Caco-2 (cell line): ENCODE measurements around the gene CRYBG3. TPM values are rescaled to one million over a fixed set of nuclear protein-coding genes. Genes with fewer than 3 reads are reported as not detected.
"Not testable (repeated sequence)": the region's sequence is repeated elsewhere in the genome, so short reads cannot be mapped to it uniquely, and the experiment has no call there.

Experiments used
- BruUV-seq: library from RNA; stranded (reverse); fragments of 400-500 nt; replicated peaks from 2 replicates; lab custom pipeline; 2021; lab: Mats Ljungman, UMichigan
- CTCF ChIA-PET: fragments of 300-600 bp; sonication (Branson Sonifier 250); formaldehyde crosslinking; loops from one replicate; lab custom pipeline; 2022; ENCODE audit warnings: antibody characterized with exemption; lab: Charles Lee
- POLR2A ChIA-PET: fragments of 300-600 bp; sonication (Branson Sonifier 250); formaldehyde crosslinking; loops from one replicate; lab custom pipeline; 2022; ENCODE audit warnings: antibody characterized with exemption; lab: Charles Lee
- DNase-seq, 2 experiments: peaks; one replicate each; pipeline versions ENCODE4 v3.0.0 to v3.0.0-alpha.2; 2020 to 2022
- H3K27me3 ChIP-seq: replicated peaks from 2 replicates; pipeline ENCODE4 v1.6.0; 2011; ENCODE audit warnings: low read length; ENCODE audit not compliant: control insufficient read depth, insufficient read depth
- H3K36me3 ChIP-seq: 2 replicates; pipeline ENCODE4 v1.5.1; 2011; ENCODE audit warnings: low read length; ENCODE audit not compliant: control insufficient read depth, insufficient read depth
- H3K4me1 ChIP-seq: fragments of 250-450 bp; sonication (Bioruptor Pico); 2 replicates; pipeline ENCODE4 v1.5.1; 2020; ENCODE audit warnings: mild to moderate bottlenecking
- H3K4me3 ChIP-seq: 2 replicates; pipeline ENCODE4 v1.5.1; 2011; ENCODE audit warnings: low read depth, mild to moderate bottlenecking, control low read depth, low read length
- H3K9me3 ChIP-seq: fragments of 250-450 bp; sonication (Bioruptor Pico); 2 replicates; pipeline ENCODE4 v1.5.1; 2020; ENCODE audit warnings: mild to moderate bottlenecking, moderate library complexity
- H3K27ac Mint-ChIP-seq: one replicate; pipeline ENCODE4 v1.8.0; 2022; ENCODE audit warnings: mixed read lengths; ENCODE audit not compliant: unreplicated experiment
- H3K27me3 Mint-ChIP-seq: one replicate; pipeline ENCODE4 v1.8.0; 2022; ENCODE audit warnings: mixed read lengths; ENCODE audit not compliant: insufficient read depth, unreplicated experiment
- H3K36me3 Mint-ChIP-seq: one replicate; pipeline ENCODE4 v1.8.0; 2022; ENCODE audit warnings: mild to moderate bottlenecking, mixed read lengths; ENCODE audit not compliant: insufficient read depth, unreplicated experiment
- H3K4me1 Mint-ChIP-seq: one replicate; pipeline ENCODE4 v1.8.0; 2022; ENCODE audit warnings: low read depth, mixed read lengths; ENCODE audit not compliant: unreplicated experiment
- H3K4me3 Mint-ChIP-seq: one replicate; pipeline ENCODE4 v1.8.0; 2022; ENCODE audit warnings: mild to moderate bottlenecking, moderate library complexity, mixed read lengths; ENCODE audit not compliant: unreplicated experiment
- H3K9me3 Mint-ChIP-seq: one replicate; pipeline ENCODE4 v1.8.0; 2022; ENCODE audit warnings: mixed read lengths; ENCODE audit not compliant: unreplicated experiment
- CTCF ChIP-seq, 2 experiments: fragments of 200-600 bp in 1 of 2; IDR thresholded peaks; 1 replicate in 1 of 2; 2 replicates in 1 of 2; pipeline versions ENCODE4 v1.5.1 to v1.8.0; 2011 to 2022; ENCODE audit warnings: antibody characterized with exemption in 1 of 2, control low read depth in 1 of 2, inconsistent platforms in 1 of 2, low read depth in 1 of 2, low read length in 1 of 2, mild to moderate bottlenecking in 1 of 2, moderate library complexity in 1 of 2; ENCODE audit not compliant: insufficient read depth in 1 of 2, severe bottlenecking in 1 of 2, unreplicated experiment in 1 of 2
- intact Hi-C: fragments of 100-400 bp; cut with micrococcal nuclease; formaldehyde crosslinking; loops from one replicate; pipeline ENCODE4 v1.10.0; 2022; ENCODE audit not compliant: unreplicated experiment
- total RNA-seq: library from RNA; stranded (reverse); gene quantifications from 2 replicates; pipeline ENCODE4 v1.2.3, GENCODE V29; 2022

Gene CRYBG3
- total RNA-seq, 1 experiment from 2014 or later: 1.3 TPM

DNA sequence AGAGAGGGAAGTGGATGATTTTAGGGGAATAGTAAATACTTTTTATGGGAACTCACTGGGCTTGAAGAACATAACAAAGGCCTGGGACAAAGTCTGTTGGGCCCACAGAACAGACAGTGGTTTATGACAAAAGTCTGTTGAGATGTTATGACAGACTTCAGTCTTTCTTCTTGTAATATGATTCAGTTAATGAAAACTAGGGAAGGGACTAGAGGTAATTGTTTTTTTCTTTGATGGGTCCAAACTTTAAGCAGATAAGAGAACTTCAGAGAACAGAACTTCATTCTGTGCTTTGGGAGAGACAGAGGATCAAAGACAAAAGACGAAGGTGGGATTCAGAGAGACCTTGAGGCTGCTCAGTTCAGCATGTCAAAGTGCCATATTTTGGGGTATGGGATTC, 9.3 kb downstream of the CRYBG3 start:
- DNase-seq: no peak
- Histone ChIP-seq H3K9me3 (no peaks in the 10 kb centered on the region), H3K27me3 (no peaks in the 10 kb centered on the region), H3K4me1 (no peaks in the 10 kb centered on the region), H3K4me3 (no peak overlapping the region), H3K36me3 (no peaks in the 10 kb centered on the region)
- H3K4me3 Mint-ChIP-seq: no peak overlapping the region
- TF ChIP-seq CTCF (IDR thresholded peaks at IDR 0.05; ENCODE audit: insufficient read depth in 1 of 2, low read depth in 1 of 2, low read length in 1 of 2, severe bottlenecking in 1 of 2, unreplicated experiment in 1 of 2): no peak
- ChIA-PET CTCF (interaction anchor here (0.6 kb wide), 1 partner anchor 354 kb away, joined by 3 read pairs; no protein-coding TSS in a partner anchor), POLR2A (no interaction called here)
- no peaks in the 10 kb centered on the region for H3K4me1 Mint-ChIP-seq
- H3K9me3 Mint-ChIP-seq: no peaks in the 10 kb centered on the region
- intact Hi-C loops: no loop called here
- no TSS peak for BruUV-seq
- no peaks in the 10 kb centered on the region for H3K36me3 Mint-ChIP-seq
- no peaks in the 10 kb centered on the region for H3K27me3 Mint-ChIP-seq
- no peak overlapping the region for H3K27ac Mint-ChIP-seq

GRCh38 chr3:97833184-97833583, 11.4 kb downstream of the CRYBG3 start:
- H3K27me3 Mint-ChIP-seq, H3K27ac Mint-ChIP-seq, H3K4me3 Mint-ChIP-seq, H3K36me3 ChIP-seq, CTCF ChIA-PET, BruUV-seq, H3K9me3 Mint-ChIP-seq, H3K4me3 ChIP-seq, DNase-seq, H3K36me3 Mint-ChIP-seq, H3K4me1 Mint-ChIP-seq, H3K9me3 ChIP-seq, POLR2A ChIA-PET, H3K27me3 ChIP-seq, H3K4me1 ChIP-seq, intact Hi-C loops: not testable (repeated sequence)

DNA sequence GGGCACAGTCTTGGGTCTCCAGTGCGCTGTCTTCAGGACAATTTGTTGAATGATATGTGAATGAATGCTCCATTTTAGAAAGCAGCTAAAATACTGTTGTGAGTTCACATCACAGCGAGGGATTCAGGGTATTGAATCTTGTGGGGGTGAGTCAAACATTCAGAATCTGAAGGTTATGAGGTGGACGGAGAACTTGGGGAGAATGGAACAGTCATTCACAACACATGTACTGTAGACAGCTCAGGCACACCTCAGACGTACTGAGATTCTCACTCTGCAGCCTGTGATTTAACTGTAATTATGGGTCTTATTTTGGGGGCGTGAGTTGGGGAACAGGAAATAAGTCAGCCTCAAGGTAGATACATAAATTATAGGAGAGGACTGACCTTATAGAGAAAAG, 13.9 kb downstream of the CRYBG3 start:
- no TSS peak for BruUV-seq
- no peak for TF ChIP-seq CTCF (IDR thresholded peaks at IDR 0.05; ENCODE audit: insufficient read depth in 1 of 2, low read depth in 1 of 2, low read length in 1 of 2, severe bottlenecking in 1 of 2, unreplicated experiment in 1 of 2)
- no peaks in the 10 kb centered on the region for H3K9me3 Mint-ChIP-seq
- CTCF ChIA-PET: no interaction called here
- H3K4me3 ChIP-seq: no peak overlapping the region
- intact Hi-C loops: no loop called here
- H3K9me3 ChIP-seq: no peaks in the 10 kb centered on the region
- no peaks in the 10 kb centered on the region for H3K4me1 ChIP-seq
- POLR2A ChIA-PET: no interaction called here
- H3K27me3 ChIP-seq: no peaks in the 10 kb centered on the region
- peaks cover 3% of the 10 kb centered on the region for H3K27me3 Mint-ChIP-seq
- no peaks in the 10 kb centered on the region for H3K4me1 Mint-ChIP-seq
- no peaks in the 10 kb centered on the region for H3K36me3 Mint-ChIP-seq
- no peak overlapping the region for H3K4me3 Mint-ChIP-seq
- no peak overlapping the region for H3K27ac Mint-ChIP-seq
- H3K36me3 ChIP-seq: no peaks in the 10 kb centered on the region
- DNase-seq: no peak

DNA sequence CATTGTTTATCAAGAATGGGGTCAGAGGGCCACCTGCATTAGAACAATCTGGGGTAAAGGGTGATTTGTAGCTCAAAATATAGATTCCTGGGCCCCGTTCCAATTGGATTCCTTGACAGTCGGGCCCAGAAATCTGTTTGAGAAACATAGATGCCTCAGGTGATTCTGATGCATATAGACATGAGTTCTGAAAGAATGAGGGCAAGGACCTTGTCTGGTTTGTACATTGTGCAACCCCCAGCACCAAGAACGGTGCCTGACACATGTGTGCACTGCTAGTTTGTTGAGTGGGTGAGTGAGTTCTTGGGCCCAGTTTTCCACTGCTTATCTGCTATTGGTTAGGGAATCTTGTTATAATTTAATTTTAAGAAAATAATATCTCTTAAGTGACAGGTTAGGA, 16.6 kb downstream of the CRYBG3 start:
- no peak for TF ChIP-seq CTCF (IDR thresholded peaks at IDR 0.05; ENCODE audit: insufficient read depth in 1 of 2, low read depth in 1 of 2, low read length in 1 of 2, severe bottlenecking in 1 of 2, unreplicated experiment in 1 of 2)
- DNase-seq: no peak
- H3K27ac Mint-ChIP-seq: no peak overlapping the region
- no peaks in the 10 kb centered on the region for H3K9me3 ChIP-seq
- no TSS peak for BruUV-seq
- H3K36me3 Mint-ChIP-seq: no peaks in the 10 kb centered on the region
- ChIA-PET POLR2A (no interaction called here), CTCF (no interaction called here)
- H3K27me3 ChIP-seq: no peaks in the 10 kb centered on the region
- no peaks in the 10 kb centered on the region for H3K36me3 ChIP-seq
- peaks cover 3% of the 10 kb centered on the region for H3K27me3 Mint-ChIP-seq
- no peak overlapping the region for H3K4me3 Mint-ChIP-seq
- intact Hi-C loops: no loop called here
- no peak overlapping the region for H3K4me3 ChIP-seq
- H3K9me3 Mint-ChIP-seq: no peaks in the 10 kb centered on the region
- no peaks in the 10 kb centered on the region for H3K4me1 Mint-ChIP-seq
- H3K4me1 ChIP-seq: no peaks in the 10 kb centered on the region
